HepG2 (cell line): ENCODE measurements around the gene SLCO3A1. TPM values are rescaled to one million over a fixed set of nuclear protein-coding genes. Genes with fewer than 3 reads are reported as not detected.

Source experiments
- ATAC-seq: fragments of 200-7000 bp; cut with Tn5 transposase; 3 replicates; pipeline ENCODE4 v1.9.1; 2020; ENCODE audit warnings: mild to moderate bottlenecking, moderate library complexity
- BruUV-seq: library from RNA; stranded (reverse); fragments of 400-500 nt; replicated peaks from 2 replicates; lab custom pipeline; 2021; lab: Mats Ljungman, UMichigan
- CTCF ChIA-PET: fragments of 300-600 bp; formaldehyde crosslinking; extraction: SDS; loops from one replicate; lab custom pipeline; 2021; ENCODE audit warnings: low total read pairs, inconsistent platforms, low intra/inter-chr PET ratio; lab: Yijun Ruan, JAX
- POLR2A ChIA-PET: fragments of 350-600 bp; sonication (Branson Sonifier 250); formaldehyde crosslinking; loops from one replicate; lab custom pipeline; 2020; ENCODE audit warnings: antibody characterized with exemption, inconsistent platforms; lab: Yijun Ruan, JAX
- DNase-seq: peaks from one replicate; pipeline ENCODE4 v3.0.0-alpha.2; 2015; ENCODE audit warnings: low spot score
- FAIRE-seq: peaks from 3 replicates; lab custom pipeline; 2011; peaks lifted over from hg19 to GRCh38; lab: Jason Lieb, UNC
- H2AFZ ChIP-seq: one replicate; pipeline ENCODE4 v1.6.1; 2011; ENCODE audit warnings: low read length, inconsistent platforms
- H3K27ac ChIP-seq: fragments of 300-600 bp; 3 replicates; pipeline ENCODE4 v1.8.0; 2011; ENCODE audit warnings: mixed run types, mild to moderate bottlenecking, mixed read lengths, low read length, inconsistent platforms; ENCODE audit not compliant: insufficient read depth; ENCODE audit errors: extremely low read length
- H3K27me3 ChIP-seq, 2 experiments: fragments of 200-600 bp in 1 of 2; 2 replicates in 1 of 2; 3 replicates in 1 of 2; pipeline versions ENCODE4 v1.6.0 to v1.8.0; 2011; ENCODE audit warnings: low read length in 2 of 2, mild to moderate bottlenecking in 2 of 2, moderate library complexity in 2 of 2, inconsistent platforms in 1 of 2; ENCODE audit not compliant: insufficient read depth in 2 of 2, control insufficient read depth in 1 of 2
- H3K36me3 ChIP-seq, 2 experiments: fragments of 200-600 bp in 1 of 2; replicated peaks in 1 of 2; 2 replicates in 1 of 2; 3 replicates in 1 of 2; pipeline versions ENCODE4 v1.5.1 to v1.8.0; 2011; ENCODE audit warnings: low read length in 2 of 2, inconsistent platforms in 1 of 2; ENCODE audit not compliant: insufficient read depth in 2 of 2, control insufficient read depth in 1 of 2
- H3K4me1 ChIP-seq: 2 replicates; pipeline ENCODE4 v1.5.1; 2012; ENCODE audit warnings: low read length, inconsistent platforms; ENCODE audit not compliant: insufficient read depth
- H3K4me2 ChIP-seq: 2 replicates; pipeline ENCODE4 v1.6.0; 2011; ENCODE audit warnings: low read depth, low read length, inconsistent platforms
- H3K4me3 ChIP-seq, 3 experiments: fragments of 200-600 bp in 1 of 3; sonication (generic), shearing (Covaris generic) in 1 of 3; replicated peaks in 1 of 3; 2 replicates each; pipeline ENCODE4 v1.5.1; 2011 to 2016; ENCODE audit warnings: low read length in 3 of 3, inconsistent platforms in 2 of 3, low read depth in 2 of 3, mild to moderate bottlenecking in 2 of 3, control low read depth in 1 of 3, mixed read lengths in 1 of 3; ENCODE audit not compliant: insufficient read depth in 1 of 3
- H3K79me2 ChIP-seq: one replicate; pipeline ENCODE4 v1.6.1; 2011; ENCODE audit warnings: low read length, inconsistent platforms; ENCODE audit not compliant: insufficient read depth
- H3K9ac ChIP-seq: 2 replicates; pipeline ENCODE4 v1.6.0; 2011; ENCODE audit warnings: mild to moderate bottlenecking, low read depth, low read length, inconsistent platforms; ENCODE audit not compliant: insufficient read depth
- H3K9me3 ChIP-seq: 2 replicates; pipeline ENCODE4 v1.5.1; 2012; ENCODE audit warnings: mild to moderate bottlenecking, low read length
- H4K20me1 ChIP-seq: 2 replicates; pipeline ENCODE4 v1.6.0; 2011; ENCODE audit warnings: inconsistent platforms, mild to moderate bottlenecking, low read length, moderate library complexity; ENCODE audit not compliant: insufficient read depth
- ATF2 ChIP-seq: sonication (generic); formaldehyde crosslinking; IDR thresholded peaks from 2 replicates; pipeline ENCODE4 v1.4.0; 2020; ENCODE audit warnings: missing genetic modification reagents
- ATF3 ChIP-seq: sonication (generic); formaldehyde crosslinking; IDR thresholded peaks from 2 replicates; pipeline ENCODE4 v1.4.0; 2020; ENCODE audit warnings: missing genetic modification reagents
- FOXM1 ChIP-seq: sonication (generic); formaldehyde crosslinking; IDR thresholded peaks from 2 replicates; pipeline ENCODE4 v1.5.0; 2020; ENCODE audit warnings: missing genetic modification reagents
- KLF11 ChIP-seq: IDR thresholded peaks from 2 replicates; pipeline ENCODE4 v1.6.1; 2016; ENCODE audit warnings: missing compliant biosample characterization
- MTF1 ChIP-seq: sonication (generic); formaldehyde crosslinking; IDR thresholded peaks from 2 replicates; pipeline ENCODE4 v1.5.0; 2020; ENCODE audit warnings: missing genetic modification reagents
- NFATC3 ChIP-seq: sonication (generic); formaldehyde crosslinking; IDR thresholded peaks from 2 replicates; pipeline ENCODE4 v1.5.1; 2020; ENCODE audit warnings: mild to moderate bottlenecking, missing genetic modification reagents
- PAX8 ChIP-seq: sonication (generic); formaldehyde crosslinking; IDR thresholded peaks from 2 replicates; pipeline ENCODE4 v1.8.0; 2022; ENCODE audit warnings: mild to moderate bottlenecking, missing genetic modification reagents, borderline replicate concordance
- PCBP2 ChIP-seq: fragments of 200-400 bp; formaldehyde crosslinking; optimal IDR thresholded peaks from 2 replicates; pipeline ENCODE3; 2018; ENCODE audit warnings: low read length, low read depth; ENCODE audit not compliant: poor library complexity, severe bottlenecking
- POLR2G ChIP-seq: fragments of 200-400 bp; formaldehyde crosslinking; IDR thresholded peaks from 2 replicates; pipeline ENCODE4 v1.6.1; 2018; ENCODE audit warnings: mild to moderate bottlenecking, low read depth, low read length, moderate library complexity
- SKI ChIP-seq: fragments of 450-650 bp; IDR thresholded peaks from one replicate; pipeline ENCODE4 v1.6.1; 2018; ENCODE audit warnings: mild to moderate bottlenecking; ENCODE audit not compliant: partially characterized antibody
- UBTF ChIP-seq: sonication (generic); formaldehyde crosslinking; IDR thresholded peaks from 2 replicates; pipeline ENCODE4 v1.4.0; 2020; ENCODE audit warnings: mild to moderate bottlenecking, missing genetic modification reagents
- ZBTB3 ChIP-seq: sonication (generic); formaldehyde crosslinking; IDR thresholded peaks from 2 replicates; pipeline ENCODE4 v1.4.0; 2020; ENCODE audit warnings: low read depth, mild to moderate bottlenecking, moderate library complexity, missing genetic modification reagents, borderline replicate concordance
- ZFP36 ChIP-seq: fragments of 150-350 bp; IDR thresholded peaks from 2 replicates; pipeline ENCODE4 v1.6.1; 2018; ENCODE audit warnings: borderline replicate concordance, low read length, low read depth; ENCODE audit not compliant: partially characterized antibody
- ZFP62 ChIP-seq: sonication (generic); formaldehyde crosslinking; IDR thresholded peaks from 2 replicates; pipeline ENCODE4 v1.4.0; 2020; ENCODE audit warnings: missing genetic modification reagents
- ZNF7 ChIP-seq: IDR thresholded peaks from 2 replicates; pipeline ENCODE4 v1.6.1; 2016; ENCODE audit warnings: missing biosample characterization, missing genetic modification reagents
- ZNF720 ChIP-seq: sonication (generic); formaldehyde crosslinking; IDR thresholded peaks from 2 replicates; pipeline ENCODE4 v1.4.0; 2020; ENCODE audit warnings: missing genetic modification reagents
- ZNF737 ChIP-seq: sonication (generic); formaldehyde crosslinking; IDR thresholded peaks from 2 replicates; pipeline ENCODE4 v1.5.0; 2020; ENCODE audit warnings: missing genetic modification reagents, mild to moderate bottlenecking, borderline replicate concordance
- ZNF792 ChIP-seq: IDR thresholded peaks from 2 replicates; pipeline ENCODE4 v1.6.1; 2016
- WGBS: methylation state at CpG from one replicate; pipeline ENCODE4 v1.1.6; 2017; ENCODE audit warnings: low lambda C conversion rate; 5-methylcytosine and 5-hydroxymethylcytosine counted together
- in situ Hi-C: cut with HindIII; loops from 2 replicates; pipeline ENCODE4 v1.10.0; 2017; ENCODE audit warnings: low pct_unique_long_range_greater_than_20kb; ENCODE audit not compliant: extremely low pct_ligation_motif_present
- intact Hi-C: fragments of 100-400 bp; cut with micrococcal nuclease; formaldehyde crosslinking; loops from one replicate; pipeline ENCODE4 v1.10.0; 2022; ENCODE audit not compliant: unreplicated experiment
- polyA plus RNA-seq, 8 experiments: library from polyadenylated mRNA; depleted of rRNA in 3 of 8; stranded (reverse) in 7 of 8; unstranded in 1 of 8; fragments of >200 nt; fragmentation: Illumina TruSeq in 4 of 8; extraction: Trizol in 4 of 8; gene quantifications; 2 replicates each; pipeline versions ENCODE4 v1.2.1 to v1.2.3, GENCODE V29; 2011 to 2016; ENCODE audit warnings: low read depth in 4 of 8, missing spikeins in 1 of 8, mixed read lengths in 1 of 8; ENCODE audit not compliant: insufficient read depth in 1 of 8
- total RNA-seq, 5 experiments: library from RNA; depleted of rRNA; stranded (reverse); fragments of >200 nt; fragmentation: Illumina TruSeq; extraction: Trizol; gene quantifications; 2 replicates each; pipeline ENCODE4 v1.2.3, GENCODE V29; 2016; ENCODE audit warnings: low read depth in 1 of 5
- TF ChIP-seq, protein P1 (sequence below): sonication (generic); formaldehyde crosslinking; conservative IDR thresholded peaks from 2 replicates; pipeline ENCODE4 v1.5.0; 2020; ENCODE audit warnings: missing genetic modification reagents

Gene SLCO3A1
- total and polyA plus RNA-seq, 2 of the 13 experiments (the other 11 are each of a cell fraction or from before 2014, with no cell fraction given) = 0.02 TPM; not detected in 1

DNA sequence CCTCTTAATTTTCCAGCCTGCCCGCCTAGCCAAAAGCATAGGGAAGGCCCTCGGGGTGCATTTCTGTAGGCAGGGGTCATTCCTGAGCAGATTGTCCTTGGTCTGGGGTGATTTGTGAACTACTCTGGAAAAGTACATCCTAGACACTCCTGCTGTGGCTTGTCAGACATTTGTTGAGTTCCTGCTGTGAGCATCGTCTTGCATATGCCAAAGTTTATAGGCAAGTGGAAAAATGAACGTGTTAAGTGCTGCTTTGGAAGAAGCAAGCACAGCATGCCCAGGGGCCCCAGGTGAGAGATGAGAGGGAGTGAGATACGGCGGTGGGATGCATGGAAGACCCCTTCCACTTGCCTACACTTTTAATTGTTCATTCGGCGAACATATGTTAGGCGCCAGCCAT lies 302.4 kb downstream of the SLCO3A1 start:
- Histone ChIP-seq H3K27ac (no peak overlapping the region), H3K9ac (no peak overlapping the region), H2AFZ (no peak overlapping the region), H3K4me1 (no peaks in the 10 kb centered on the region), H3K79me2 (no peaks in the 10 kb centered on the region), H3K27me3 (peaks cover 0 to 3% of the 10 kb centered on the region in 2 experiments; a peak in 3 of 5 replicates), H3K4me2 (no peak overlapping the region), H3K4me3 (no peak overlapping the region), H3K9me3 (no peaks in the 10 kb centered on the region), H4K20me1 (no peaks in the 10 kb centered on the region), H3K36me3 (no peaks in the 10 kb centered on the region)
- in situ Hi-C loops (no loop called here), intact Hi-C loops (no loop called here)
- no peak for DNase-seq
- ATAC-seq = no peak
- BruUV-seq = no TSS peak
- ChIA-PET POLR2A (no interaction called here), CTCF (no interaction called here)
- TF ChIP-seq SKI (no peak), ZNF720 (no peak), ZFP36 (no peak), PAX8 (no peak), ATF3 (CRISPR knock-in tag) (no peak), FOXM1 (CRISPR knock-in tag) (no peak), ATF2 (no peak), ZNF792 (CRISPR knock-in tag) (no peak), ZNF737 (CRISPR knock-in tag) (no peak), NFATC3 (CRISPR knock-in tag) (no peak), MTF1 (CRISPR knock-in tag) (no peak), ZBTB3 (CRISPR knock-in tag) (no peak), UBTF (CRISPR knock-in tag) (no peak), KLF11 (CRISPR knock-in tag) (no peak), ZFP62 (CRISPR knock-in tag) (no peak), PCBP2 (no peak), POLR2G (no peak), ZNF7 (CRISPR knock-in tag) (no peak)
- TF ChIP-seq, protein P1, sequence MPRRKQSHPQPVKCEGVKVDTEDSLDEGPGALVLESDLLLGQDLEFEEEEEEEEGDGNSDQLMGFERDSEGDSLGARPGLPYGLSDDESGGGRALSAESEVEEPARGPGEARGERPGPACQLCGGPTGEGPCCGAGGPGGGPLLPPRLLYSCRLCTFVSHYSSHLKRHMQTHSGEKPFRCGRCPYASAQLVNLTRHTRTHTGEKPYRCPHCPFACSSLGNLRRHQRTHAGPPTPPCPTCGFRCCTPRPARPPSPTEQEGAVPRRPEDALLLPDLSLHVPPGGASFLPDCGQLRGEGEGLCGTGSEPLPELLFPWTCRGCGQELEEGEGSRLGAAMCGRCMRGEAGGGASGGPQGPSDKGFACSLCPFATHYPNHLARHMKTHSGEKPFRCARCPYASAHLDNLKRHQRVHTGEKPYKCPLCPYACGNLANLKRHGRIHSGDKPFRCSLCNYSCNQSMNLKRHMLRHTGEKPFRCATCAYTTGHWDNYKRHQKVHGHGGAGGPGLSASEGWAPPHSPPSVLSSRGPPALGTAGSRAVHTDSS = no peak
- FAIRE-seq = no peak
- 48% methylated on average over 9 of the region's 9 CpGs for WGBS
